GM18498 (cell line): ENCODE measurements around the gene MRO.
"Not testable (repeated sequence)": the region's sequence is repeated elsewhere in the genome, so short reads cannot be mapped to it uniquely, and the experiment has no call there.

Experiments used
- ATAC-seq: cut with Tn5 transposase; IDR thresholded peaks from one replicate; pipeline ENCODE4 v1.9.1; 2021; ENCODE audit warnings: mild to moderate bottlenecking, moderate library complexity; ENCODE audit not compliant: unreplicated experiment

MRO gene

DNA sequence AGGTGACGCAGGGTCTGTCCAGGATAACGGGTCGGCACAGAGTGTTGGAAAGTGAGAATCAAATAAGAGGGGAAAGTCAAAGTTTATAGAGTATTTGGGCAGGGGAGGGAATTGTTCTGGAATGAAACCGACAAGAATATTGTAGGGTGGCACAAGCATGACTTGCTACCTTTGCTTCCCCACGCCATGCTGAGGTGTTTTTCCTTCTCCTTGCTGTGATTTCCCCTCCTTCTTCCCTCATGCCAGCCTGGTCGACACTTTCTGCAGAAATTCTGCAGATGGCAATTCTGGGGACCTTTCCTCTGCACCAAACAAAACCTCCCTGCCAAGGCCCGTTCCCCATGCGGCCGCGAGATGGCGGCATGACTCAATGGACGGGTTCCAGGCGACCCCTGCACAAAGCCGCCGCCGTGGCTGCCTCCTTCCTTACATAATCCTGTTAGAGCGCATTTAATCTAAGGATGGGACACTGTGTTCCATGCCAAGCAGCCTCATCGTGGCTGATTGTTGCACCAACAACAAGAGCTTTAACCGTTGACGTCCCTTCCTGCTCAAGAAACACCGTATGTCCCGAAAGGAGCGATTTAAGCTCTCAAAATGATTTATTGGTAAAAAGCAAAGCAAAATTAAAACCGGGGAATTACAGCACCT, at the start of gene MRO:
MRO (minus strand) TSS at position 289 of the 651 bp plus-strand sequence. CDS start 10,616 bp downstream, outside the sequence.
- ATAC-seq = peak; percentile 94

DNA sequence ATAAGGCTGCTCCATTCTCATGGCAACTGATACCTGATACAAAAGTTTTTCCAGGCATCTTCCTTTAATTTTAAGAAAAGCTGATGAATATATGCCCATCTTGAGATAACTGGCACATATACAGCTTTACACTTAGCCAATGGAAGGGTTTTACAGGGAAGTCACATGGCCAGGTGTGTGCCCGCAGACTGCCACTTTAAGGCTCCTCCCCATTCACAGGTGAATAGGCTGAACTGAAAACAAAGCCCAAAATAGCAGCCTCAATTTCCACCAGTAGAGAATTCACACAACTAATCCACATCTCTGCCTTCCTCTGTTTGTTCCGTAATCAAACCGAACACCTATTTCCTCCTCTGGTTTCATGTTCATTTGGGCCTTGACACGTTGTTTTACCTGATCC, 49.3 kb upstream of the MRO start:
- ATAC-seq = no peak

DNA sequence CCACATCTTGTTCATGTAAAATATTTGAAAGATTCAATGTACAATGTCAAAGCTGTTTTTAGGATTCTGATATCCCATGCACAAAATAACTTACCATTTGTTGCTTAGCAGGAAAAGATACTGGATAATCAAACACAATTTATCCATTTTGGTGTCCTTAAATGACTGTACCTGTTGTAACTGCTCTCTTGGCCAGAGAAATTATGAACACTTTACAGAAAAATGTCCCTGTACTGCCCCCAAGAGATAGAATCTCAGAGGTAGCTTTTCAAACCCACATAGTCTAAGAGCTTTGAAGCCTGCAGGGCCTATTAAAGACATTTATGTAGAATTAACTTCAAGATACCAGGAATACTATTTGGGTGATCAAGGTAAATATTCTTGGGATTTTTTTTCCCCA, 46.9 kb upstream of the MRO start:
- ATAC-seq = no peak

DNA sequence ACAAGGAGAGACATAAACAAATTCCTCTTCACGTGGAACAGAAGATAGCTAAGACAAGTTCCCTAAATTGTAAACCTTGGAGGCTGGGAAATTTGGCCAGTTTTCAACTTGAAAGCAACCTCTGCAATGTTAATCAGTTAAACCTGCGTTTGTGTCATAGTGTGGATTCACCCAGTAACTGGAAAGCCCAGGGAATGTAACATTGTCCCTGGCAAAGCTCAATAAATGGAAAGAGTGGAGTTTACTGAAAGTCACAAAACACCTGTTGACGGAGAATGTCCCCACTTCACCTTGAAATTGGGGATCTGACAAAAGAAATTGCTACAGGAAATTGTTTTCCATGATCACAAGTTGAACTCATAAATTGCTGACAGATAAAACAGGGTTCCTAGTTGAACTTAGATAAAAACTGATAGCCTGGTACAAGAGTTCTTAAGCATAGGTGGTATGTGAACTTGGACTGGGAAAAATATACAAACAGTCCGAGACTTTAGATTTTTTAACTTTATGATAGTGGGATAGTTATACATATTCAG, 44.1 kb upstream of the MRO start:
- no peak for ATAC-seq

DNA sequence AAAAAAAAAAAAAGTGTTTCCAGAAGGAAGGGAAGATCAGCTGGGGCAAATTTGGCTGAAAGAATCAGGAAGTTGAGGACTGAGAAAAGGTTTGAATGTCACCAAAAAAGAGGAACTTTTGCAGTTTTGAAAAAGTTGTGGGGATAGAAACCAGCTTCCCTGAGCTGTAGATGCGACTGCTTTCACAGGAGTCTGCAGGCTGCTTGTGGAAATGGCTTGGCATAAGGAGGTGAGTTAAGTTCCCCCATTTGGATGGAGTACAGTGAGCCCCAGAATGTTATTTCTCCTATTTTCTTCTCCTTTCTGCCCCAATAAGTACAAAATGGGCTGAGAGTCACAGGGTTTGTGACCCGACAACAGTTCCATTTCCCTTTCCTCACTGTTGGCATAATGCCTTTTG, 42.6 kb upstream of the MRO start:
- ATAC-seq = no peak

DNA sequence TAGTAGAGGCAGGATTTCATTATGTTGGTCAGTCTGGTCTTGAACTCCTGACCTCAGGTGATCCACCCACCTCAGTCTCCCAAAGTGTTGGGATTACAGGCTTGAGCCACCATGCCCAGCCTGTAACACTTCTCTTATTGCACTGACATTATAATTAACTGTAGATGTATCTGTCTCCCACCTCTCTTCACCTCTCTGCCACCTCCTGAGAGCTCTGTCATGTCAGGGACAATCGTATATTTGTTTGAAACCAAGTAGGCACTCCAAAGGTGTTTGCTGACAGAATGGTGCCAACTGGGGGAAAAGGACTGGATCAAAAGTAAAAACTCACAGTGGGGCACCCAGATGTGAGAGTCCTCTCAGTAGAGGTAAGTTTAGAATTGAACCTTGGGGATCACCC, 41.8 kb upstream of the MRO start:
- ATAC-seq = no peak

DNA sequence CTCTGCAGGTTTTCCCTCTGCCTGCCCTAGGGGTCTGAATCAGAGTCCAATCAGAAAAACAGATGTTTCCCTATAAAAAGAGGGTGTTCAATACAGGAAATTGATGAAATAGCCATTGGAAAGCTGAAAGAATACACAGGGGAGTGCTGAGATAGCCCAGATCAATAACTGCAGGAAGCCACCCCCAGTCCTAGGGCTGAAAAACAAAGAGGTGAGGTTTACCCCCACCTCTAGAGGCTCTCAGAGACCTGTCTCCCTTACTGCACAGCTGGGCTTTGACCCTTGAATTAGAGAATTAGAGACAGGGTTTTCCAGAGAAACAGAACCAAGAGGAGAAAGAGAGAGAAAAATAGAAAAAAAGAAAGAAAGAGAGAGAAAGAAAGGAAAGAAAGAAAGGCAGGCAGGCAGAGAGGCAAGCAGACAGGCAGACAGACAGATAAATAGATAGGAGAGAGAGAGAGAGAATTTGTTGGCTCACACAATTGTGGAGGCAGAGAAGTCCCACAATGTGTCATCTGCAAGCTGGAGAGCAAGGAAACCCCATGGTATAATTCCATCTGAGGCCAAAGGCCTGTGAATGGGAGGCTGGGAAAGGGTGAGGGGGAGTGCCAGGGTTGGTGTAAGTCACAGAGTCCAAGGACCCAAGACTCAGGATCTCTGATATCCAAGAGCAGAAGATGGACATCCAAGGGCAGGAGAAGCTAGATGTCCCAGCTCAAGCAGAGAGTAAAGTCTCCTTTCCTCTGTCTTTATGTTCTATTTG, 40.2 kb upstream of the MRO start:
- no peak for ATAC-seq

DNA sequence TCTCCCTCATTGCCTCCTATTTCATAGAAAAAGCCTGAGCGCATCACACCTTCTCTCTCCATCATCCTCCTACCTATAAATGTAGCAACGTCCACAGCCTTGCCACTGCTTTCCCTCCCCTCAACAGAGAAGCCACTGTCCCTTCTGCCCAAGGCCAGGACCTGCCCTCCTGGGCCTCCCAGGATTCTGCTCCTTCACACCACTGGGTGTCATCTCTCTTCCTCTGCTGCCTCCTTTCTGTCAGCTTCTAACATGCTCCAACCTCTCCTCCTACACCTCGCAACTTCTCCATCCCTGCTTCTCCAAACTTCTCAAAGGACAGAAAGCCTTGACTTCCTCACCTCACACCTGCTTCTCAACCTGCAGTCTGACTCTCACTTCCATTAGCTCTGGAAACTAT, 37.9 kb upstream of the MRO start:
- ATAC-seq = no peak

DNA sequence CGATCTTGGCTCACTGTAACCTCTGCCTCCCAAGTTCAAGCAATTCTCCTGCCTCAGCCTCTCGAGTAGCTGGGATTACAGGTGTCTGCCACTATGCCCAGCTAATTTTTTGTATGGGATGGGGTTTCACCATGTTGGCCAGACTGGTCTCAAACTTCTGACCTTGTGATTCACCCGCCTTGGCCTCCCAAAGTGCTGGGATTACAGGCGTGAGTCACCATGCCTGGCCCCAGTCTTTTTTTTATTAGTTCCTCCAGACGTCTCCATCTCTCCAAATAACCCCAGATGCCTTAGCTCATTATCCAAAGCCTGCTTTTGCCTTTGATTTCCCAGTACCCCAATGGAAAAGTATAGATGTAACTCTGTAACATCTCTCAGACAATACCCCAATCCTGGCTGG, 37.4 kb upstream of the MRO start:
- ATAC-seq = not testable (repeated sequence)

DNA sequence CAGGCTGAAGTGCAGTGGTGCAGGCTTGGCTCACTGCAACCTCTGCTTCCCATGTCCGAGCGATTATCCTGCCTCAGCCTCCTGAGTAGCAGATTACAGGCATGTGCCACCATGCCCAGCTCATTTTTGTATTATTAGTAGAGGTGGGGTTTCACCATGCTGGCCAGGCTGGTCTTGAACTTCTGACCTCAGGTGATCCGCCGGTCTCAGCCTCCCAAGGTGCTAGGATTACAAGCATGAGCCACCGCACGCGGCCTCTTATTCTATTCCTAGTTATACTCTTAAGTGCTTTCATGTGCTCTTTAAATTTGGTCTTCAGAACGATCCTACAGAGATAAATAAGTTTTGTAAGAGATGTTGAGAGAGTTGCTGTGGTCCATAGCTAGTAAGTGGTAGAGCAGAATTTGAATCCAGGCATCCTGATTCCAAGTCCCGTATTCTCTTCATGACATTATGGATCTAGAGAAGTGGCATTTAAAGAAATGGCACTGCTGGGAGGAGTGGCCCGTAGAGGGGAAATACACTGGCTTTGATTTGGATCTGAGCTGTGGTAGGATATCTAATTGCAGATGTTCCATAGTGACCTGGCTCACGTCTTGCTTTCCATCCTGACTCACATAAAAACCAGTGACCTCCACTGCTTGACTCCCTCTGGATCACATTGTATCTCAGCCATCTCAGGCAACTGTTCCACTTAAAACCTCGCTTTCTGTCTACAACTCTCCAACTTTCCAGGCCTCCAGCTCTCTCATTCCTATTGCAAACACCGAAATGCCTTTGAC, 36.4 kb upstream of the MRO start:
- ATAC-seq = no peak

DNA sequence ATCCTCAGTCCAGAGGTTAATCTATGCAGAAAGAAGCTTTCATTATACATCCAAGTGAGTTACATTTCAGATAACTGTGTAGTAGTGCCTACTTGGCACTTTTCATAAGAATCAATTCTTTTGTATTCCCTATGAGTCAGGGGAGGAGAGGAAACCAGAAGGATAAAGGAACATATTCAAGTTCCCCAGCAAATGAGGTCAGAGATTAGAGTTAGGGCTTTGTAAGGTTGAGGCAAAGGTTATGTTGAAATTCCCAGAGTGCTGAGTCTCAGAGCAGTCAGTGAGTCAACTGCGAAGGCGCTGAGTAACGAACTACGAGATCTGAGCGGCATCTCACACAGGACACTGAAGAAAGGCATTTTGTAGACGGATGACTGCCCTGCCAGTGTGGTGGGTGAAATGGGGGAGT, 34.1 kb upstream of the MRO start:
- no peak for ATAC-seq

DNA sequence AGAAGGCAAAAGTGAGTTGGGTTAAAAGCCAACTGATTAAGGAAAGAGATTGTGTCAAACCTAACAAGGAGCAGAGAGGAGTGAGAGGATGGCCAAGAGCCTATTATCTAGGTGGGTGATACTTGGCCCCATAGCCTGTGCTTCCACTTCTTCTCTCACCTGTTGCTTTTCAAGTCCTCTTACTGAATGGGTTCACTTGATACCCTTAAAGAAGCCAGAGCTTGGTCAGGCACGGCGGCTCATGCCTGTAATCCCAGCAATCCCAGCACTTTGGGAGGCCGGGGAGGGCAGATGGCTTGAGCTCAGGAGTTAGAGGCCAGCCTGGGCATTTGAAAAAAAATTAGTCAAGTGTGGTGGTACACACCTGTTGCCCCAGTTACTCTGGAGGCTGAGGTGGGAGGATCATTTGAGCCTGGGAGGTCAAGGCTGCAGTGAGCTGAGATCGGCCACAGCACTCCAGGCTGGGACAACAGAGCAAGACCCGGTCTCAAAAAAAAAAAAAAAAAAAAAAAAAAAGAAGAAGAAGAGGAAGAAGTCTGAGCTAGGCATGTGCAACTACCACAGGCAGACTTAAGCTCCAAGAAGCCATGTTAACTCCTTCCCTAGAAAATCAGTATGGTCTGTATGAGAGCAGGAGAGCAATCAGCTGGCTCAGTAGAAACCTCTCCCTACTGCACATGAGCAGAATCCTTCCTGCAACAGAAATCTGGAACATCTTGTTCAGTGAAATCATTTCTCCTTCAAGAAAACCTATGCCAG, 30.7 kb upstream of the MRO start:
- ATAC-seq = no peak

DNA sequence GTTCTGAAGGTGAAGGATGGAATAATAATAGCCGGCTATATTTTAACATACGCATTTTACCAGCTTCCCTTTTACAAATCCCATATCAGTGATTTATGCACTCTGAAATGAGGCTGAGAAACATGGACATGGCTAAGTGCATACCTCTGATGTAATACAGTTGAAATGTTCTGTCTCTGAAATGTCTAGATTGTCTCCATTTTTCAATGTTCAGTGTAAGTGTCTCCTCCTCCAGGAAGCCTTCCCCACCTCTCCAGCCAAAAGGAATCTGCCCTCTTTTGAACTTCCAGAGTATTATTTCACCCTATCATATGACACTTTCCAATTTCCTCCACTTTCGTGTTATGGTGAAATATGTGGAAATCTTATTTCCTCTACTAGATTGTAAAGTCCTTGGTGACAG, 29.6 kb upstream of the MRO start:
- no peak for ATAC-seq

DNA sequence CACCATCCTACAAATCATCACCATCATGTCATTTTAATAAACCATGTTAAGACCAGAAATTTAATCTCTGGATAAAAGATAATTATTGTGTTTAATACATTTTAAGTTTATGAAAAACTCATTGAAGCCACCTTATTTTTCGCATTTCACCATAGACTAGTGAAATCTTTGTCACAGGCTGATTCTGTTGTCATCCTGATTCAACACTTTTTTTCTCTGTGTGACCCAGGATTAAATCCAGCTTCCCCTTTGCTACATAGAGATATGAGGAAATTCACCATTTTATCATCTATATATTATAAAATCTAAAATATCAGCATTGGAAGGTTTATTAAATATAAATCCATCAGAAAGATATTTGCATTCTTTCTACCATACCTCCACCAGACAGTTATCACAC, 29.2 kb upstream of the MRO start:
- ATAC-seq = no peak

DNA sequence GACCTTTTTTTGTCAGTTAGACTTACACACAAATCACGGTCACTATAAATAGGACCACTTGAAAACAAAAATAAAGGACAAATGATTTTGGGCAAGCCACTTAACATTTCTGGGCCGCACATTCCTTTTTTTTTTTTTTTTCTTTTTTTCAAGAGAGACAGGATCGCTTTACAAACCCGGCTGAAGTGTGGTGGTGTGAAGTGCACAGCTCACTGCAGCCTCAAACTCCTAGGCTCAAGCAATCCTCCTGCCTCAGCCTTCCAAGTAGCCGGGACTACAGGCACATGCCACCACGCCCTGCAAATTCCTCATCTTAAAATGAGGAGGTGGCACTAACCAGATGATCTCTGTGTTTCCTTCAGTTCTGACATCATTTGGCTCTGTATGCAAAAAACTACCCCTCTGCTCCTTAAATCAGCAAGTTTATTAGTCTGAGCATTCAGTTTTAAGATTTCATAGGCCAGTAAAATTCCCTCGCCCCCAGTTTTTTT, 28.3 kb upstream of the MRO start:
- no peak for ATAC-seq

DNA sequence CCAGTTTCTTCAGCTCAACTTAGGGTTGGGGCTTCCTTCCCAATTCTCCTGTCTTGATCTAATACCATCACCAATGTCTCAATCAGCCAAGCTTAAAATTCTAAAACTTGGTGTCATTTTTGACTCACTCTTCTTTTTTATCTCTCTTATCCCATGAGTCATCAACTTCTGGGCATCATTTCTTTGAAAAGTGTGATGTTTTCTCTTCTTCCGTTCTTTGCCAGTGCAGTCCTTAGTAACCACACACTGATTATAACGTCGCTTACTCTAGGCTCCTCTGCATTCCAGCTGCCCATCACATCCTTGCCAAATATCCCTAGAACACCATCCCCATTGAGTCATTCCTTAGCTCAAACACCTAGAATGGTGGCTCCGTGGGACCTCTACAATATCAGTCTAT, 27.4 kb upstream of the MRO start:
- no peak for ATAC-seq

DNA sequence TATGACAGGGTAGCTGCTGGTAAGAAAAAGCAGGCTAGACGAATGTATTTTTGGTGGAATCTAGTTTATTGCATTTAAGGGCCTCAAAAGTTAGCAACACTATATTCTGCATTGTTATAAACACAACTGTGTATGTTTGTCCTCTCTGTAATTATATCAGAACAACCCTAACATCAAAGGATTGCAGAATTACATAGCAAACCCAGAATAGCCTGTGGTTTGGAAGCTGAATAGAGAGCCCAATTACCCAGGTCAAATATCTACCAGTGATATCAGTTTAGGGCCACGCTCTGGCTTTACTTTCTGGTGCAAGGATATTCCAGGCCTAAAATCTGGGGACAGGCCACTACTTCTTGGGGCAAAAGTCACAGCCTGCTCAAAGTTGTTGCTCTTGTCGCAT, 25.1 kb upstream of the MRO start:
- ATAC-seq = no peak

DNA sequence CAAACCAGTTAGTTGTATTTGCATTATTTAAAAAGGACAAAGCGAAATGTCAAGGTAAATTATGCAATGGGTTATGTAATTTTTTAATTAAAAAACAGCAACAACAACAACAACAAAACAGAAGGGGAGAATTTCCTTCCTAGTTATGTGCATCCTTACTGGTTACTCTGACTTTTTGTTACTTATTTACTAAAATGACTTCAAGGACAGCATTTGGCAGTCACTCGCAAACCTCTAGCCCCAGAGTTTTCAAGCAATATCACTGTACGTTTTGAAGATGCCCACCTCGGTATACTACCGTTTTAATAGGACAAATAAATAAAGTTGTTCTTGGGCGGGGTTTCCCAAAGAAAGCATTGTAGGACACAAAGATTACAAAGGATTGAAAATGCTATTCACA, 24.7 kb upstream of the MRO start:
- no peak for ATAC-seq

DNA sequence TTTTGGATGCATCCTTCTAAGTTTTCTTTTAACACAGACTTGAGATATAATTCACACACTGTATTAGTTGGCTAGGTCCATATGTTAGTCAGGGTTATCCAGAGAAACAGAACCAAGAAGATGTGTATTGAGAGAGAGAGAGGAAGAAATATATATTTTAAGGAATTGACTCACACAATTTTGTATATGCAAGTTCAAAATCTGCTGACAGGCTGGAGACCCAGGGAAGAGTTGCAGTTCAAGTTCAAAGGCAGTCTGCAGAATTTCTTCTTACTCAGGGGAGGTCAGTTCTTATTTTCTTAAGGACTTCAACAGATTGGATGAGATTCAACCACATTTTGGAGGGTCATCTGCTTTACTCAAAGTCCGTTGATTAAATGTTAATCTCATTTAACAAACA, 23.0 kb upstream of the MRO start:
- no peak for ATAC-seq

DNA sequence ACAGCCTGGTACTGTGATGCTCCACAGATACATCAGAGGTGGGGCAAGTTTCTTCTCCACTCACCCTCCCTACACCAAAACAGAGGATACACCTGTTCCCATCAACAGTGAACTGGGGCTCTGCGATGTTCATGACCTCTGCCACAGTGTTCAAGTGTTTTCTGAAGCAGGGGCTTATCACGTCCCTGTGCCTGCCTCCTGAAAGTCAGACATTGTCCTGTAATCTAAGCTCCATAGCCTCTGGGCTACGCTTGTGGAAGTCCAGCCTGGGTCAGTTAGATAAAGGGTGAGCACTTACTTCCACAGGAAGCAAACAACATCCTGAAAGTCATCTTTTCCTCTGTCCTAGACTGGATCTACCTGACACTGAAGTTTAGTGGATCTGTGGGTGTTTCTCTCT, 20.2 kb upstream of the MRO start:
- ATAC-seq = no peak

DNA sequence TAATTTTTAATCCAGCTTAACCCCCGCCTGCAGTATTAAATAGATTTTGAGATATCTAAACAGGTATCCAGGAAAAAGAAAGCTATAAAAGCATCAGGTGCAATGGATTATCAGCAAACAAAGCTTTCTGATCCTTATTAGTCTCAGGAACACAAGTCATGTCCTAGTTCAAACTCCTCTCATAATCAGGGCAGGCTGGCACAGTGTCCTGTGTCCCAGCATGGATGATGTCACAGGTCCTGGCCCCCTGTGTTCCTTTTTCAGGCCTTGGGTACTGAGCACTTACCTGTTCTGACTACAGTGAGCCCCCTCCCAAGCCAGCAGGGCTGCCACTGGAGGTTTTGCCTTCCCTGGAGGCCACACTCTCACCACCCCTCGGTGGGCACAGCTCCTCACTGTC, 19.5 kb upstream of the MRO start:
- ATAC-seq = no peak
